Mucosa of stomach (tissue), 1 donor: Measurements from ENCODE around the gene DOK7.

Experiments used
- H3K27me3 ChIP-seq: one replicate; pipeline ENCODE4 v1.7.0; 2013; ENCODE audit warnings: mild to moderate bottlenecking, low read length; ENCODE audit not compliant: control insufficient read depth, insufficient read depth
- H3K36me3 ChIP-seq: one replicate; pipeline ENCODE4 v1.7.0; 2013; ENCODE audit warnings: low read length; ENCODE audit not compliant: control insufficient read depth, insufficient read depth
- H3K4me1 ChIP-seq: one replicate; pipeline ENCODE4 v1.7.0; 2013; ENCODE audit warnings: mild to moderate bottlenecking, low read length; ENCODE audit not compliant: control insufficient read depth, insufficient read depth
- H3K4me3 ChIP-seq: one replicate; pipeline ENCODE4 v1.7.0; 2013; ENCODE audit warnings: low read length
- H3K9ac ChIP-seq: one replicate; pipeline ENCODE4 v1.7.0; 2013; ENCODE audit warnings: mild to moderate bottlenecking, low read length, moderate library complexity
- H3K9me3 ChIP-seq: one replicate; pipeline ENCODE4 v1.7.0; 2013; ENCODE audit warnings: mild to moderate bottlenecking, low read length, moderate library complexity; ENCODE audit not compliant: control insufficient read depth
- donor health status: Pancreatic carcinoma.

The DOK7 gene

GRCh38 chr4:3421470-3421869, 41.6 kb upstream of the DOK7 start:
- H3K36me3 ChIP-seq, result no peaks in the 10 kb centered on the region
- no peak overlapping the region for H3K4me3 ChIP-seq
- H3K27me3 ChIP-seq, result no peaks in the 10 kb centered on the region
- no peaks in the 10 kb centered on the region for H3K9me3 ChIP-seq
- no peak overlapping the region for H3K9ac ChIP-seq
- no peaks in the 10 kb centered on the region for H3K4me1 ChIP-seq

DNA sequence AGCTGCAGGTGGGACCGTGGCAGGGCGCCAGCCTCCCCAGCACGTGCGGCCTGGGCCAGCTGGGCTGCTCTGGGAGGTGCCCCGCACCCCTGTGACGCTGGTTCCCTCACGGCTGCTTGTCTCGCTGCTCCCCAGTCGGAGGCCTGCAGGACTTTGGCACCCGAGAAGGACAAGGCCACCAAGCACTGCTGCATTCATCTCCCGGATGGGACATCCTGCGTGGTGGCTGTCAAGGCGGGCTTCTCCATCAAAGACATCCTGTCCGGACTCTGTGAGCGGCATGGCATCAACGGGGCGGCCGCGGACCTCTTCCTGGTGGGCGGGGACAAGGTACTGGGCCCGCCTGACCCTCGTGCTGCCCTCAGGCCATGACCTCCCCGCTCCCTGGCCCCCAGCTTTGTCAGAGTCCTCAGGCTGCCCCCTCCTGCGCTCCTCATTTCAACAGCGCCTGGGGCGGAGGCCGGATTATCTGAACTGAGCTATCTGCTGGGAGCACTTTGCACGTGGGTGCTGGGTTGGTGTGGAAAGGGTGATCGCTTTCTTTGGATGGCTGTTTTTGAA, 40.8 kb upstream of the DOK7 start:
- Histone ChIP-seq H3K4me3 (no peak overlapping the region), H3K9ac (no peak overlapping the region), H3K4me1 (no peaks in the 10 kb centered on the region), H3K27me3 (no peaks in the 10 kb centered on the region), H3K9me3 (no peaks in the 10 kb centered on the region), H3K36me3 (no peaks in the 10 kb centered on the region)

GRCh38 chr4:3422808-3423297, 40.3 kb upstream of the DOK7 start:
- Histone ChIP-seq H3K36me3 (no peaks in the 10 kb centered on the region), H3K4me3 (no peak overlapping the region), H3K27me3 (no peaks in the 10 kb centered on the region), H3K9me3 (no peaks in the 10 kb centered on the region), H3K9ac (no peak overlapping the region), H3K4me1 (no peaks in the 10 kb centered on the region)

GRCh38 chr4:3423406-3423805, 39.7 kb upstream of the DOK7 start:
- no peaks in the 10 kb centered on the region for H3K36me3 ChIP-seq
- H3K4me3 ChIP-seq, result no peak overlapping the region
- no peaks in the 10 kb centered on the region for H3K4me1 ChIP-seq
- no peaks in the 10 kb centered on the region for H3K9me3 ChIP-seq
- no peak overlapping the region for H3K9ac ChIP-seq
- no peaks in the 10 kb centered on the region for H3K27me3 ChIP-seq

DNA sequence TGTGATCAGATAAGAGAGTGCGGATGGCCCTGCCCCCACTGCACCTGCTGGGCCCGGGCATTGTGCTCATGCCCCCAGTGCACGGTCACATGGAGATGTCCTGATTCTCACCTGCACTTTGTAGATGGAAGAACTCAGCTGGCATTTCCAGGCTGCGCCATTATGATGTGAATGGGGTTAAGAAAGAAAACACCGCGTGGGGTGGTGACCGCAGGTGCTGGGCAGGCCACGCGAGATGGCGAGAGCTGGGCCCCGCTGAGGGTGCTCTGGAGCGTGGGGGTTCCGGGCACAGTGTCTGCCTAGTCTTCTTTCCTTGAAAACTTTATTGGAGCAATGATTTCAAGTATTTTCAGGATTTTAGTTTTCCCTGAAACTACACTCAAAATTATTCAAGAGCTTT, 39.2 kb upstream of the DOK7 start:
- Histone ChIP-seq H3K27me3 (no peaks in the 10 kb centered on the region), H3K4me1 (no peaks in the 10 kb centered on the region), H3K9me3 (no peaks in the 10 kb centered on the region), H3K9ac (no peak overlapping the region), H3K4me3 (no peak overlapping the region), H3K36me3 (no peaks in the 10 kb centered on the region)

DNA sequence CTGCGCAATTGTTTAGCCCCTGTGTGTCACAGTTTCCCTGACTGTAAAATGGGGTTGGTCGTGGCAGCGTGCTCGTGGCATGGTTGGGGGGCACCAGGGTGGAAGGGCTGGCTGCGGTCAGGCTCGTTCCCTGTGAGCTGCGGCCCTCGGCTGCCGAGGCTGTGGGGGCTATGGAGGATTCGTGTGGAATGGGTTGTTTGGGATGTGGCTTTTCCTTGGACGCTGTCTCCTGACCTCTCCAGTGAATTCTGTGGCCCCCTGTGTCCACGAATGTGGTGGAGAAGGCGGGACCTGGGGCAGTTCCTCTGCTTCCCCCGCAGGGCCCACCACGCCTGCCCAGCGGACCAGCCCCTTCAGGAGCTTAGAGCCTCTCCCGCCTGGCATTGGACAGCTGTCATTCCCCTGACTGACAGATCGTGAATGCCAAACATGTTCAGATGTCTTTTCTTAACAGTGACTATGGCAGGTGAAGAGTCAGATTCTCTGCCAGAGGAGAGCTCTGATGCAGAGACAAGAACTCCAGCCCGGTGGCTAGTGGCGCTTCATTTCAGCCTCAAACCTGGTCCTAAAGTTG, 38.5 kb upstream of the DOK7 start:
- Histone ChIP-seq H3K9me3 (no peaks in the 10 kb centered on the region), H3K9ac (no peak overlapping the region), H3K4me3 (no peak overlapping the region), H3K4me1 (no peaks in the 10 kb centered on the region), H3K36me3 (no peaks in the 10 kb centered on the region), H3K27me3 (no peaks in the 10 kb centered on the region)

DNA sequence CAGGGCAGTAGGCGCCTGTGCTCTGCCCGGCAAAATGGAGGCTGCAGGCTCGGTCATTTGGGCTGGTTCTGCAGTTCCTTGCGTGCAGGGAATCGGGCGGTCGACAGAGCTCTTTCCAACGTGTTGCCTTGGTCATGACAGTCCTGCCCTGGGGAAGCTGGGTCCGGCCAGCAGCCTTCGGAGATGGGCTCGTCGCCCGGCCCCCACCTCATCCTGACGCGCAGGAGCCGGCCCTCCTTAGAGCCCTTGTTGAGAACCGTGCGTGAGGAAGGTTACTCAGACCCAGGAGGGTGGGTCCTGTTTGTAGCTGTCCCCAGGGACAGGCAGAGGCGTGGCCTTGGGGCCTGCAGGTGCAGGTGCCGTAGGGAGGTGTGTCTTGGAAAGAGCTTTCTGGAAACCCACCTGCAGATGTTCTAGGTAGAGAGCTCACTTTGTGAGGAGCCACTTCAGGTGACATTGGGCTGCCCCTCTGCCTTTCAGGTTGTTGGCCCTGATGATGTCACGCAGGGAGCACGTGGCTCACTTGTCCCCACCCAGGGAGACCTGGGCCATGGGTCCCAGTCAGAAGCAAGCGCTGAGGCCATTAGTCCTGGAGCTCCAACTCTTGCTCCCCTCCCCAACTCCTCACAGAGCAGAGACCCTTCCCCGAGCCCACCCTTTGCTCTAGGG, 36.5 kb upstream of the DOK7 start:
- Histone ChIP-seq H3K9me3 (no peaks in the 10 kb centered on the region), H3K36me3 (no peaks in the 10 kb centered on the region), H3K9ac (no peak overlapping the region), H3K27me3 (no peaks in the 10 kb centered on the region), H3K4me3 (no peak overlapping the region), H3K4me1 (no peaks in the 10 kb centered on the region)

- H3K36me3 ChIP-seq, result no peaks in the 10 kb centered on the region
- H3K4me1 ChIP-seq, result no peaks in the 10 kb centered on the region
- H3K4me3 ChIP-seq, result no peak overlapping the region
- no peak overlapping the region for H3K9ac ChIP-seq
- no peaks in the 10 kb centered on the region for H3K27me3 ChIP-seq
- H3K9me3 ChIP-seq, result no peaks in the 10 kb centered on the region
These were observed 36.0 kb upstream of the DOK7 start for GRCh38 chr4:3427134-3427476.

- H3K27me3 ChIP-seq, result no peaks in the 10 kb centered on the region
- H3K9me3 ChIP-seq, result no peaks in the 10 kb centered on the region
- H3K9ac ChIP-seq, result no peak overlapping the region
- no peaks in the 10 kb centered on the region for H3K36me3 ChIP-seq
- no peaks in the 10 kb centered on the region for H3K4me1 ChIP-seq
- no peak overlapping the region for H3K4me3 ChIP-seq
These were observed 35.2 kb upstream of the DOK7 start for GRCh38 chr4:3427706-3428446.

- H3K36me3 ChIP-seq, result no peaks in the 10 kb centered on the region
- H3K4me1 ChIP-seq, result no peaks in the 10 kb centered on the region
- H3K27me3 ChIP-seq, result no peaks in the 10 kb centered on the region
- no peak overlapping the region for H3K4me3 ChIP-seq
- no peak overlapping the region for H3K9ac ChIP-seq
- no peaks in the 10 kb centered on the region for H3K9me3 ChIP-seq
These were observed 33.5 kb upstream of the DOK7 start for GRCh38 chr4:3429651-3430050.

DNA sequence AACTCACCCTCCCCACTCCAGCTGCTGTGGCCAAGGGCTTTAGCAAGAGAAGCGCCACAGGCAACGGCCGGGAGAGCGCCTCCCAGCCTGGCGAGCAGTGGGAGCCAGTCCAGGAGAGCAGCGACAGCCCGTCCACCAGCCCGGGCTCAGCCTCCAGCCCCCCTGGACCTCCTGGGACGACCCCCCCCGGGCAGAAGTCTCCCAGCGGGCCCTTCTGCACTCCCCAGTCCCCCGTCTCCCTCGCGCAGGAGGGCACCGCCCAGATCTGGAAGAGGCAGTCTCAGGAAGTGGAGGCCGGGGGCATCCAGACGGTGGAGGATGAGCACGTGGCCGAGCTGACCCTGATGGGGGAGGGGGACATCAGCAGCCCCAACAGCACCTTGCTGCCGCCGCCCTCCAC, 32.6 kb upstream of the DOK7 start:
- Histone ChIP-seq H3K36me3 (no peaks in the 10 kb centered on the region), H3K9ac (no peak overlapping the region), H3K4me1 (no peaks in the 10 kb centered on the region), H3K27me3 (no peaks in the 10 kb centered on the region), H3K9me3 (no peaks in the 10 kb centered on the region), H3K4me3 (no peak overlapping the region)

DNA sequence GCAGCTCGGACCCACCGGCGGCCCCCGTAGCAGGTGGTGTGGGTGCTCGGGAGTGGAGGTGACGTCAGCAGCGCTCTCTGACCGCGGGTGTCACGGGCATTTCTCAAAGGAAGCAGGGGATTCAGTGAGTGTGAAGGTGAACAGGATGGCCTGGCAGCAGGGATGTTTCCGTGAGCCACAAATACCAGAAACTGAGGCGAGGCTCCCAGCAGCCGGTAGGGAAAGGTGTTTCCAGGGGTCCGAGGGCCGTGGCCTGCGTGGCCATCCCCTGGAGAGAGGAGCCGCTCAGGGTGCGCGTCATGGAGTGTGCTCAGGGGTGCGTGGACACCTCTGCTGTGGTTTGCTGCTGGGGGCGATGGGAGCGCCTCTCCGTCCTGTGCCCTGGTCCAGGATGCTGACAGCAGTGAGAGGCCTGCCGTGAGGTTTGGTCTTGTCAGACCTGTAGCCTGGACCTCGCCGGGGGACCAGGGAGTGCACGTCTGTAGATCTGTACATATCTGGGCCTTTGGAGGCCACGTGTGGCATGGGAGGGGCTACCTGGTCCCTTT, 31.6 kb upstream of the DOK7 start:
- H3K4me3 ChIP-seq, result no peak overlapping the region
- H3K9ac ChIP-seq, result no peak overlapping the region
- peaks cover 2% of the 10 kb centered on the region for H3K4me1 ChIP-seq
- no peaks in the 10 kb centered on the region for H3K27me3 ChIP-seq
- H3K36me3 ChIP-seq, result no peaks in the 10 kb centered on the region
- H3K9me3 ChIP-seq, result no peaks in the 10 kb centered on the region
